ENCODE data around the gene PRMT3.
"Not testable (repeated sequence)": the region's sequence is repeated elsewhere in the genome, so short reads cannot be mapped to it uniquely, and the experiment has no call there.

Gene PRMT3

GRCh38 chr11:20536365-20536764 lies 148.8 kb downstream of the PRMT3 start:
- DNase-seq (ENCODE audit: insufficient read length) (no peak), FAIRE-seq (no peak)
- TF ChIP-seq POLR2AphosphoS5 (IDR thresholded peaks at IDR 0.05; ENCODE audit: low read depth, low read length) (no peak), TAF1 (IDR thresholded peaks at IDR 0.05; ENCODE audit: borderline replicate concordance, low read depth, low read length) (no peak), POLR2A (IDR thresholded peaks at IDR 0.05; ENCODE audit: low read depth, low read length) (no peak)

GRCh38 chr11:20536784-20537183 lies 149.3 kb downstream of the PRMT3 start:
- peak; percentile 17 for FAIRE-seq

GRCh38 chr11:20541503-20541902 lies 154.0 kb downstream of the PRMT3 start:
- TF ChIP-seq TAF1 (IDR thresholded peaks at IDR 0.05; ENCODE audit: borderline replicate concordance, low read depth, low read length), result no peak
- TF ChIP-seq POLR2AphosphoS5 (IDR thresholded peaks at IDR 0.05; ENCODE audit: low read depth, low read length), result no peak
- no peak for TF ChIP-seq POLR2A (IDR thresholded peaks at IDR 0.05; ENCODE audit: low read depth, low read length)
- DNase-seq (ENCODE audit: insufficient read length), result no peak
- no peak for FAIRE-seq

More at GRCh38 chr11:20536784-20537183, 149.3 kb downstream of the PRMT3 start:
- TF ChIP-seq TAF1 (IDR thresholded peaks at IDR 0.05; ENCODE audit: borderline replicate concordance, low read depth, low read length), result no peak
- no peak for DNase-seq (ENCODE audit: insufficient read length)

- TF ChIP-seq POLR2AphosphoS5 (IDR thresholded peaks at IDR 0.05; ENCODE audit: low read depth, low read length), result no peak
- TF ChIP-seq POLR2A (IDR thresholded peaks at IDR 0.05; ENCODE audit: low read depth, low read length), result no peak
- TF ChIP-seq TAF1 (IDR thresholded peaks at IDR 0.05; ENCODE audit: borderline replicate concordance, low read depth, low read length), result no peak
- DNase-seq (ENCODE audit: insufficient read length), result no peak
- FAIRE-seq, result no peak
Measured at GRCh38 chr11:20544603-20545237, 157.2 kb downstream of the PRMT3 start.

- FAIRE-seq (no peak), DNase-seq (ENCODE audit: insufficient read length) (no peak)
- no peak for TF ChIP-seq TAF1 (IDR thresholded peaks at IDR 0.05; ENCODE audit: borderline replicate concordance, low read depth, low read length)
- no peak for TF ChIP-seq POLR2AphosphoS5 (IDR thresholded peaks at IDR 0.05; ENCODE audit: low read depth, low read length)
- TF ChIP-seq POLR2A (IDR thresholded peaks at IDR 0.05; ENCODE audit: low read depth, low read length), result no peak
Measured at GRCh38 chr11:20547411-20547810, 159.9 kb downstream of the PRMT3 start.

GRCh38 chr11:20551096-20551495 lies 163.6 kb downstream of the PRMT3 start:
- no peak for FAIRE-seq

GRCh38 chr11:20555783-20556182 lies 168.3 kb downstream of the PRMT3 start:
- FAIRE-seq, result no peak
- TF ChIP-seq POLR2A (IDR thresholded peaks at IDR 0.05; ENCODE audit: low read depth, low read length) (no peak), TAF1 (IDR thresholded peaks at IDR 0.05; ENCODE audit: borderline replicate concordance, low read depth, low read length) (no peak), POLR2AphosphoS5 (IDR thresholded peaks at IDR 0.05; ENCODE audit: low read depth, low read length) (no peak)
- DNase-seq (ENCODE audit: insufficient read length), result no peak

More at GRCh38 chr11:20551096-20551495, 163.6 kb downstream of the PRMT3 start:
- TF ChIP-seq POLR2A (IDR thresholded peaks at IDR 0.05; ENCODE audit: low read depth, low read length), result no peak
- DNase-seq (ENCODE audit: insufficient read length), result no peak

- FAIRE-seq; DNase-seq (ENCODE audit: insufficient read length): not testable (repeated sequence)
Measured at GRCh38 chr11:20556396-20556795, 168.9 kb downstream of the PRMT3 start.

- no peak for TF ChIP-seq POLR2AphosphoS5 (IDR thresholded peaks at IDR 0.05; ENCODE audit: low read depth, low read length)
- TF ChIP-seq POLR2A (IDR thresholded peaks at IDR 0.05; ENCODE audit: low read depth, low read length), result no peak
- TF ChIP-seq TAF1 (IDR thresholded peaks at IDR 0.05; ENCODE audit: borderline replicate concordance, low read depth, low read length), result no peak
- FAIRE-seq, result no peak
- no peak for DNase-seq (ENCODE audit: insufficient read length)
Measured at GRCh38 chr11:20558741-20559140, 171.2 kb downstream of the PRMT3 start.

Data from GM12892 (cell line).